RPMI7951 (cell line): Measurements from ENCODE around the gene PXYLP1. TPM values are rescaled to one million over a fixed set of nuclear protein-coding genes. Genes with fewer than 3 reads are reported as not detected.

Experiments
- DNase-seq: peaks from one replicate; pipeline ENCODE4 v3.0.0-alpha.2; 2012; ENCODE audit warnings: low read depth
- total RNA-seq: library from RNA; depleted of rRNA; stranded (reverse); fragments of >200 nt; shearing (Covaris generic); gene quantifications from 2 replicates; pipeline ENCODE4 v1.2.3, GENCODE V29; 2014

PXYLP1 gene
- total RNA-seq, 1 experiment from 2014 or later: 18.7 TPM

DNA sequence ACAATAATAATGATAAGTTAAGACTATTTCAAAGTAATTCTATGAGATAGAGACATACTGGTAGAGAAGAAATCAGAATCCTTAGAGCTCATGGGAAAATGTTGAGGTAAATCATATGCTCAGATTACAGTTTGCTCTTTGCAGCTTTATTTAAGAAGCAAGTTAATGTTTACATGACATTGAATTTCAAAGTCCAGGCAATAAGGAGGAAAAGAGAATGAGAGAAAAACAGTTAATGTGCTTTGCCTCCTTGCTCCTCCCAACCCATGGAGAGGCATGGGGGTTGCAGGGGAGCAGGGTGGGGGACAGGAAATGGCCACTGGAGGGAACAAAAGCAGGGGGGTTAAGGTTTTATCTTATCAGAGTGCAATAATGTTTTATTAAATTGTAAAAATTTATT, 94.5 kb downstream of the PXYLP1 start:
- no peak for DNase-seq

- no peak for DNase-seq
These were observed 95.0 kb downstream of the PXYLP1 start for GRCh38 chr3:141326626-141327025.

DNA sequence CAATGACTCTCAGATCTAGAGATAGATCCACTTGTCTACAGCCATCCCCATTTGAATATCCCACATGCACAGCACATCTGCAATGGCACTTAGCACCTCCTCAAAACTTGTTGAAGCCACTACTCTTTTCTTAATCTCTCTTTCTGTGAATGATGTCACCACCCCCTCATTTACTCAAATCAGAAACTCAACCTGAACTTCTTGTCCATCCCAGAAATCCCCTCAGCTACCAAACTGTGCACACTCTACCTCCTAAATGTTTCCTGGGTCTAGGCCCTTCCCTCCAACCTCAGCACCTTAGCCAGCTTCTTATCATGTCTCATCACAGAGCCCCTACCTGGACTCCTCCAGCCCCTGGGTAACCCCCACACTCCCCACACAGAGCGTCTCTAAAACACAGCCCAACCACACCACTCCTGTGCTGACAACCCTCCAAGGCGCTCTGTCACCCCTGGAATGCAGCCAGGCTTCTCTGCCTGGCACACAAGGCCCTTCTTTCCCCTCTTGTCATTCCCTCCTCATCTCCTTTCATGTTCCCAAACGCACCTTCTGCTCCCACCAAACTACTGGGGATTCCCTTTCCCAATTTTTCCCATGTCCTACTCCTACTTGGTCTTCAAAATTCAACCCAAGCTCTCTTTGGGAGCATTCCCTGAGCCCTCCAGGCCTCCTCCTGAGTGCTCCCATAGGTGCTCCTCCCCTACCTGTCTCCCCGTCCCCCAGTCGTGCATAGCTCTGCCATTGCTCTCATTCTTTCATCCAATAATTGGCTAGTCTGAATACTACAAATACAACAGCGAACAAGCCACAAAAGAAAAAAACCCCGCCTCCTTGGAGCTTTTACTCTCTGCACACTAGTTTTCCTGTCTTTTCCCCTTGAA, 96.9 kb downstream of the PXYLP1 start:
- no peak for DNase-seq

- DNase-seq: no peak
These were observed 98.6 kb downstream of the PXYLP1 start for GRCh38 chr3:141330235-141330634.

GRCh38 chr3:141330718-141331376, 99.2 kb downstream of the PXYLP1 start:
- no peak for DNase-seq

DNA sequence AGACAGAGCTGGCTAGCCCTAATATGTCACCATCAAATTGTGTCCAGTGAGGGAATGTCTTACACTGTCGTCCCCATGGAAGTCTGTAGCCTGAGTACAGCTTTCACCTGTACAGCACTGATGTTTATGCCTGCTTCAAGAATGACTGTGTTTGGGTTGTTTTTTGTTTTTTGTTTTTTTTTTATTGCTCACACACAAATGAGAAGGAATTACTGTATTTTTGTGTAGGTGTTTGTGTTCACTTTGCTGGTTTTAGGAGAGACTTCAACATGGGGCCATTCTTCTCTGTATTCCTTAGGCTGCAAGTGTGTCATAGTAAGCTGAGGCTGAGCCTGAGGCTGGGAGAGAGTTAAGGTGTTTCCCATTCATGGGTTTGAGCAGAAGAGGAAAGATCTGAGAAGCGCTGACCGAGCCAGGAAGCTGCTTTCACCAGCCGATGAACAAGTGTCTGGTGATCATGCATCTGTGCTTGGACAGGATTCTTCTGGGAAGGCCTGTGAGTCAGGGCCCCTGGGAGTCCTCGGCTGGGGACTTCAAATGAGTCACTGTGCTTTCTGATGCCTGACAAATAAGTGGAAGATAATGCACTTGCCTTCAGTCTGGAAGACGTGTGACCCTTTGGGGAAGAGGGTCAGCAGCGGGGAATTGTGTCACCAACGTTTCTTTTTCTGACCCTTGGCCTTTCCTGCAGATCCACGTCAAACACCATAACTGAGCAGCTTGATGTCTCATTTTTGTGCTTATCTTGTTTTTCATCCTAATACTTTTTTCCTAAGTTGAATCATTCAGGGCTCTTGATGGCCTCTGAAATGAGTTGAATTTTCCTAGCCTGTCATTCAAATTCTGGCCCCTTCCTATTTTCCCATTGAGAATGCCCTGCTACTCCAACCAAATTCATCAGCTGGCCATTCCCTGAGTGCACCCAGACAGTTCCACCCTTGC, 100.0 kb downstream of the PXYLP1 start:
- DNase-seq: peak; percentile 97

DNA sequence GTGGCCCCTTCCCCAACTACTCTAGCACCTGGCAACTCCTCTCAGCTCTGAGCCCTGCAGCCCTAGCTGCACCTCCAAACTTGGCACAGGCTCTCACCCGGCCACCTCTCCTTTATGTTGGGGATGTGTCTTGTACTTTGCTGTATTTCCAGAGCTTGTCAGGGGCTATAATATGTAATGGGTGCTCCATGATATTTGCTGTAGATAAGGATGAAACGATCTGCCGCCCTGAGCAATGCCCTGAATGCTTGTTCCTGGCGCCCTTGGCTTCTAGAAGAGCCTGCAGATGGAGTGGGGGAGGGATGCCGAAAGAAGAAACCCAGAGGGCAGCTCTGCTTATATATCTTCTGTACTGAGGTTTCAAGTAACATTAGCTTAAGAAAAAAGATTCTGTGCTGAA, 100.8 kb downstream of the PXYLP1 start:
- DNase-seq: no peak

DNA sequence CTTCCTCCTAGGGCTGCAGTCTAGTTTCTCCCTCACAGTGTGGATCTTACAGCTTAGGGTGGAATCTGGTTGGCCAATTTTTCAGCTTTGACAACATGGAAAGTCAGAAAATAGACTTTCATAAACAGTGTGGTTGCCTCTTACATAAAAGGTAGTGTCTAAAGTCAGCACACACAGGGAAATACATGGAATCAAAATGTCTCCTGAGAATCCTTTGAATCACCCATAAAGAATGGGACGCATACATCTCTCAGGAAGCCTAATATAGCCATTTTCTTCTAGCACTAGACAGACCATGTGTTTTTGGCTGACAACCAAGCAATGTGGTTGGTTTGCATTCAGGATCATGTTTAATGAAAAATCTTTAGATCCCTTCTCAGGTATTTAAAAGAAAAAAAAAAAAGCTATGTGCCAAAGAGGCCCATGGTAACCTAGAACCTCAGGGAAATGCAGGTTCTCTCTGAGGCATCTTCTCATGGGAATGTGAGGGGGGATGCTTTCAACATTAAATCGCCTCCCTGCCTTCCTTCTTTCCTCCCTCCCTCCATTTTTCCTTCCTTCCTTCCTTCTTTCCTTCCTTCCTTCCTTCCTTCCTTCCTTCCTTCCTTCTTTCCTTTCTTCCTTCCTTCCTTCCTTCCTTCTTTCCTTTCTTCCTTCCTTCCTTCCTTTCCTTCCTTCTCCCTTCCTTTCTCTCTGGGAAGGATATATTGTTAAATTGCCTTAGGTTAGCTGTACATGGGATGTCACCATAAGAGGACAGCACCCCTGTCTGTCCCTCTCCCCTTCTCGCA, 102.4 kb downstream of the PXYLP1 start:
- no peak for DNase-seq

GRCh38 chr3:141334627-141335250, 103.1 kb downstream of the PXYLP1 start:
- no peak for DNase-seq

DNA sequence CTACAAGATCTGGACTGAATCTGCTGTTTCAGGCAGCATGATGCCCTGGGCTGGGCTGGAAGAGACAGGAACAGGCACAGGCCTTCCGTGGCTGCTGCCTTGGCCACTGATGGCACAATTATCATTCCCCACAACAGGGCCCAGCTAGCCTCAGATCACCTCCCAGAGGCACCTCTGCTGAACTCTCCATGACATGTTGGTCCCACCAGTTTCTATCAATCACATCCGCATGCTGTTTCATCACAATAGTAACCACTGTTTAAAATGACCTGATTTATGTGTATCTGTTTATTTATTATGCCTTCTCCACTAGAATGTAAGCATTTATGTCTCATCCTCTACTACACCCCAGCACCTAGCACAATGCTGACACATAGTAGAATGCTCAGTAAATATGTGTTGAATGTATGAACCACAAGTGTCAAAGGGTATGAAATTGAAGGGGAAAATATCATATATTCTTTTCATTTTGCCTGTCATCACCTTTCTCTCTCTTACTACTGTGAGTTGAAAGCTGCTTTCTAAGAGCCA, 104.0 kb downstream of the PXYLP1 start:
- no peak for DNase-seq

DNA sequence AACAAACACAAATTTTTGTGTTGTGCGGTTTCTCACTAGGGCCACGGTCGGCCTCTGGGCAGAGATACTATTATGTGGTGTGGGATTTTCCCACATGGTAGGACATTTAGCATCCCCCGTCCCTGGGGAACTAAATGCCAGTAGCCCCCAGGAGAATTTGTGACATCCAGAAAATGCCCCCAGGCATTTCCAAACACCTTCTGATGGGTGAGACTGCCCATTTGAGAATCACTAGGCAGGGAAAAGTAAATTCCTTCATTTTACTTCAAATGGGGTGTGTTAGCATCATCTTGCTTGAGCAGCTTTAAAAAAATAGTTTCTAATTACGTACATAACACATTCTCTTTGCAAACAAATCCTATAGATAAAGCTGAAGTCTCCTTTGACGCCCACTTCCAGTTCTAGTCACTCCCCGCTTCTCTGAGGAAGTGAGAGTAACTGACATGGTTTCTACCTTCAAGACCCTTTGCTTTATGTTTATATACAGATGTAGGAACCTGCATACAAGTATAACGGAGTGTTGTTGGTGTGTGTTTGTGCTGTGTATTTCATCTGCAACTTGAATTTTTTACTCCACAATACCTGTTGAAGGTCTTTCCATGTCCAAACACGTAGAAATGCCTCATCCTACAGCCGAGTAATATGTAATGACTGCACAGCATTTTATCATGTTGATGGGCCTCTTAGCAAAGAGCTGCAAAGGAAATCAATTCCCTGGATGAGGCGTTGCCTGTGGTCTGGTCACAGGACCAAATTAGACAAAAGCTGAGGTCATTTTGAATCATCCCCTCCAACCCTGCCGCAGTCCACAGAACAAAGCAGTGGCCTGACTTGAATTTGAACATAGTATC, 105.3 kb downstream of the PXYLP1 start:
- DNase-seq: peak; percentile 81

DNA sequence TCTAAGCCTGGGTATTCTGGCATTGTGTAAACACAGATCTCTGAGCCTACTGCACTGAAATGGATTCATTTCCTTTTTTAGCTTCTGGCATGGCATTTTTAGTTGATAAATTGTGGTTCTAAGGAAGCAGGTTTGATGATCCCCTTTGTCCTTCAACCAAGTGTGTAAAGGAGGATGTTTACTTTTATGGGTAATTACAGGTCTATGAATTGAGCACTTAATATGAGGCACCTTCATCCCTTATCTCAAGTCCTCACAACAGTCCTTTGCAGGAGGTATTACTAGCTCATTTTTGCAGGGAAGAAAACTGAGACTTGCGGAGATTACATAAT, 105.9 kb downstream of the PXYLP1 start:
- DNase-seq: no peak

DNA sequence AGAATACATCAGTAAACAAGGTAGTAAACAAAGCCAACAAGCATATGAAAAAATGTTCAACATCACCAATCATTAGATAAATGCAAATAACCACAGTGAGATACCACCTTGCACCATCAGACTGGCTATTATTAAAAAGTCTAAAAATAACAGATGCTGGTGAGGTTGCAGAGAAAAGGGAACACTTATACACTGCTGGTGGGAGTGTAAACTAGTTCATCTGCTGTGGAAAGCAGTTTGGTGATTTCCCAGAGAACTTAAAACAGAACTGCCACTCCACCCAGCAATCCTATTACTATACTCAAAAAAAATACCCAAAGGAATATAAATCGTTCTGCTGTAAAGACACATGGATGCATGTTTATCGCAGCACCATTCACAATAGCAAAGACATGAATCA, 106.4 kb downstream of the PXYLP1 start:
- no peak for DNase-seq

DNA sequence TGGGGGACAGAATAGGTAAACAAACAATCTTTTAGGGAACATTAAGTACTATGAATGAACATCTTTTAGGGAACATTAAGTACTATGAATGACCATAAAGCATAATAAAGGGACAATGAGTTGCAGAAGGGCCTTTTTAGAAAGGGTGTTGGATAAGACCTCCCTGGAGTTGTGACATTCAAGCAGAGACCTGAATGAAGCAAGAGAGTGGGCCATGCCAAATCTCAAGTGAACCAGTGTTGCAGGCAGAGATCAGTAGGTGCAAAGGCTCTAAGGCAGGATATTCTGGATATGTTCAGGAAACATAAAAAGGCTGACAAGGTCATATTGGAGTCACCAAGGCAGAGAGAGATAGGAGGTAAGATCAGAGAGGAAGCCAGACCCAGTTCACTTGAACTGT, 107.3 kb downstream of the PXYLP1 start:
- no peak for DNase-seq

DNA sequence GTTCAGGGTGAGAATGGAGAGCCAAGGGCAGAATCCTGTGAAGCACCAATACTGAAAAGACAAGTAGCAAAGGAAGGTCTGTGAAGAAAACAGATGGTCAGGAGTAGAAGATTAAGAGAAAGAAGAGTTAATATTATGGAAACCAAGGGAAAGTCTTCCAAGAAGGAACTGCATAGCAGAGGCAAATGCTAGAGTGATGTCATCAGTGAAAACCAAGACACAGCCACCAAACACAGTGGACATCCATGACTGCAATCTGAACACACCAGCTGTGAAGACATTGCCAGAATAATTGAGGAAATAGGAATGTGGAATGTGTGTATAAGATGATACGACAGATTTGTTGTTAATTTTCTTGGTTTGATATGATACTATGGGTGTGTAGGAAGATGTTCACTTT, 109.9 kb downstream of the PXYLP1 start:
- no peak for DNase-seq

DNA sequence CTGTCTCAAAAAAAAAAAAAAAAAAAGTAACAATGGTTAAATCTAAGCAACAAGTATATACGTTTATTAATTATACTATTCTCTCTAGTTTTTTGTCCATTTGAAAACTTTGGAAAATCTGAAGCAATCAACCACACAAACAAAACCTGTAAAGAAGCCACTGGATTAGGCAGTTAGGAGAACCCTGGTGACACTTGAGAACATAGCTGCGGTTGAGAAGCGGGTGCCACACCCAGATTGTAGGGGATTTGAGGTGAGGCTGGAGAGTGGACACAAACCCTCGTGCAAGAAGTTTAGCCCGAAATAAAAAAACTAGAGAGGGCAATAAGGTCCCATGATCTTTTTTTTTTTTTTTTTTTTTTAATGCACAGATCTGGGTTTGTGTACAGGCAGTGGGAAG, 110.8 kb downstream of the PXYLP1 start:
- DNase-seq: no peak

DNA sequence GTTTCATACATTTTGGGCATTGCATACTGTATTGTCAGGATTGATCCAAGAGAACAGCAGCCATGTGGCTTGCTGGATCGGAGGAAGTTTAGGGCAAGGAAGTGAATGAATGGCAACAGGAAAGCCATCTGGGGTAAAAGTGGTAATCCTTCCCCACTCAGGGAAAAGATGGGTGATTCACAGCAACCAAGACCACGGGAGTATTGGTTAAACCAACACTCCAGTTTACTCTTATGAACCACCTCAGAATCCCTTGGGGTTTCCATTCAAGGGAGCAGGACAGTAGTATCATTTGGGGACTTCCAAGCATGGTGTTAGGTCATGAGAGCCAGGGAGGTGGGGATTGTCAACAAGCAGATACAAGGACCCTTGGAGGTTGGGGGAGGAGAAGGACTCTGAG, 111.5 kb downstream of the PXYLP1 start:
- DNase-seq: no peak

GRCh38 chr3:141343865-141344271, 112.2 kb downstream of the PXYLP1 start:
- no peak for DNase-seq
